ENCODE results near the gene KCNC1. TPM values are rescaled to one million over a fixed set of nuclear protein-coding genes. Genes with fewer than 3 reads are reported as not detected.

KCNC1 gene
- total RNA-seq, 1 donor, result not detected

DNA sequence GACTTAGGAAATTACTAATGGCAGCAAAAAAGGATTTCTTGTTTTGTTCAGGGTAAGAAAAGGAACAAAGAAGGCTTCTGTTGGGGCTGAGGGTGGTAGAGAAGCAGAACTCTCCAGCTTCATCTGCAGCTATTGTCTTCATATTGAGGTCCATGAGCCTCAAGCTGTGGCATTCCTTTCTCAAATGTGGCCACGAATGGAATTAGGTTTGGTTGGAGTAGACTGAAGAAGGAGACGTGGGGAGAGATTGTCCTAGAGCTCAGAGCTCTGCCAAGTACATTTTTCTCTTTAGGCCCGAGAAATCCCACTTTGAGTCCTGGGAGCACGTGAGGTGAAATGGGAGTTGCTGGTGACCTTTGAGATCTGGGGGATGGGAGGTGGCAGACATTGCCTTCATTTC lies 41.0 kb upstream of the KCNC1 start:
- no peak for DNase-seq (ENCODE audit: low read depth)
- no peak overlapping the region for H3K4me3 ChIP-seq (ENCODE audit: low read depth, low read length)
- TF ChIP-seq, protein P1, sequence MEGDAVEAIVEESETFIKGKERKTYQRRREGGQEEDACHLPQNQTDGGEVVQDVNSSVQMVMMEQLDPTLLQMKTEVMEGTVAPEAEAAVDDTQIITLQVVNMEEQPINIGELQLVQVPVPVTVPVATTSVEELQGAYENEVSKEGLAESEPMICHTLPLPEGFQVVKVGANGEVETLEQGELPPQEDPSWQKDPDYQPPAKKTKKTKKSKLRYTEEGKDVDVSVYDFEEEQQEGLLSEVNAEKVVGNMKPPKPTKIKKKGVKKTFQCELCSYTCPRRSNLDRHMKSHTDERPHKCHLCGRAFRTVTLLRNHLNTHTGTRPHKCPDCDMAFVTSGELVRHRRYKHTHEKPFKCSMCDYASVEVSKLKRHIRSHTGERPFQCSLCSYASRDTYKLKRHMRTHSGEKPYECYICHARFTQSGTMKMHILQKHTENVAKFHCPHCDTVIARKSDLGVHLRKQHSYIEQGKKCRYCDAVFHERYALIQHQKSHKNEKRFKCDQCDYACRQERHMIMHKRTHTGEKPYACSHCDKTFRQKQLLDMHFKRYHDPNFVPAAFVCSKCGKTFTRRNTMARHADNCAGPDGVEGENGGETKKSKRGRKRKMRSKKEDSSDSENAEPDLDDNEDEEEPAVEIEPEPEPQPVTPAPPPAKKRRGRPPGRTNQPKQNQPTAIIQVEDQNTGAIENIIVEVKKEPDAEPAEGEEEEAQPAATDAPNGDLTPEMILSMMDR (IDR thresholded peaks at IDR 0.05; ENCODE audit: insufficient read depth, low read depth, low read length), result no peak

DNA sequence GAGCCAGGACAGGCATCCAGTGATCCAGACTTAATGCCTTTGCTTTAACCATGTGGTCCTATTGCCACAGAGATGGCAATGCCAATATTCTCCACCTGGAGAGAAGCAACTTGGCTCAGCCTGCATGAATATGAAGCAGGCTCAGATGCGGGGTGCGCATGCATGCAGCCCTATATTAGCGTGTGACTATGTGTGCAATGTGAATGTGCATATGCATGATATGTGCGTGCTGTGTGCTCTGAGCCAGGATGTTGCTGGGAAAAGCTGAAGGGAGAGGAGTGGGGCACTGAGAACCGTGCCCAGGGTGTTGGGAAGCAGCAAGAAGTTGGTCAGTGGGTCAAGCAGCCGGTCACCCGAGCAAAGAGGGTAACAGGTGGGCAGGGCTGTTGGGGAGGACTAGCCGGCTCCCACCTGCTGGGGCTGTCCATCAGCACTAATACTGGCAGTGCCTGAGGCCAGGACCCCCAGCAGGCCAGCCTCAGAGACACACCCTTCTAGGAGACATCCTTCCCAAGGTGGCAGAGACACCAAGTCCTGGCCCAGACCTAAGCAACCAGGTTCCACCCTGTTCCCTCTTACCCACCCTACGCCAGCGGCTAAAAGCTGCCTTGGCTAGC lies 40.0 kb upstream of the KCNC1 start:
- no peak for DNase-seq (ENCODE audit: low read depth)
- no peak overlapping the region for H3K4me3 ChIP-seq (ENCODE audit: low read depth, low read length)
- TF ChIP-seq, protein P1 (IDR thresholded peaks at IDR 0.05; ENCODE audit: insufficient read depth, low read depth, low read length), result no peak

DNA sequence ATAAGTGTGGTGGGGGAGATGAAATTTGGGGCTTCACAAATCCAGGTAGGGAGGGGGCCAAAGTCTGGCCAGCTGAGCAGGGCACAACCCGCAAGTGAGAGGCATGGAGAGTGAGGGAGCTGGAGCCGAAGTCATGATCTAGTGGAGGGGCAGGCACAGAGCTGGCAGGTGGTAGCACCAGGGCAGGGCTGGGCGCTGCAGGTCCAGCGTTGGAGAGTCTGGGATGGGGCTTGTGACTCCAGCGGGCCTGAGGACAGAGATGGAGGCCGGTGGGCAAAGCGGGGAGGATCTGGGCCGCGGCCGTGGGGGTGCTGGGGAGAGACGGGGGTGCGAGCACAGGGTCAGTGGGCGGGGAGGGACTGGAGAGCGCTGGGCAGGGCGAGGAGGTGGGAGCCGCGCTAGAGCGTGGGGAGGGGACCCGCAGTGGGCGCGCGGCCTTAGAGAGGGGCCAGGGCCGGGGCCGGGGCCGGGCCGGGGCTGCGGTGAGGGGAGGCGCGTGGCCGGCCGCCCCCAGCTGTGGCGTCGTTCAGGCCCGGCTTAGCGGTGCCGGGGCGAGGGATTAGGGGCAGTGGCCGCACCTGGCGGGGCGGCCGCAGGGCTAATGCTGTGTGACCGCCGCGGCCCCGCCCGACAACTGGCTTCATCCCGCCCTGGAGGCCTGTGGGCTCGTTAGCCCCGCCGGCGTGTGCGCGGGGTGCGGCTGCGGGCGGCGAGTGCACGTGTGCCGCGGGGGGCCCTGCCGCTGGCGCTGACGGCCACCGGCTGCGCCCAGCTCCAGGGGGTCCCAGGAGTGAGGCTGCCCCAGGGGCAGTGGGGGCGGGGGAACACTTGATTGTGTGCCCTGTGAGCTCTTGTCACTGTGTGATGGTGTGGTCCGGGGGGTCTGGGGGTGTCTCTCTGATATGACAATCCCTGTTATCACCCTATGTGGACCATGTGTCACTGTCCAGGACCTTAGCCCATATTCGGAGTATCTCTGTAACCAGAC lies 38.8 kb upstream of the KCNC1 start:
- TF ChIP-seq, protein P1 (IDR thresholded peaks at IDR 0.05; ENCODE audit: insufficient read depth, low read depth, low read length), result no peak
- no peak for DNase-seq (ENCODE audit: low read depth)
- H3K4me3 ChIP-seq (ENCODE audit: low read depth, low read length), result no peak overlapping the region

DNA sequence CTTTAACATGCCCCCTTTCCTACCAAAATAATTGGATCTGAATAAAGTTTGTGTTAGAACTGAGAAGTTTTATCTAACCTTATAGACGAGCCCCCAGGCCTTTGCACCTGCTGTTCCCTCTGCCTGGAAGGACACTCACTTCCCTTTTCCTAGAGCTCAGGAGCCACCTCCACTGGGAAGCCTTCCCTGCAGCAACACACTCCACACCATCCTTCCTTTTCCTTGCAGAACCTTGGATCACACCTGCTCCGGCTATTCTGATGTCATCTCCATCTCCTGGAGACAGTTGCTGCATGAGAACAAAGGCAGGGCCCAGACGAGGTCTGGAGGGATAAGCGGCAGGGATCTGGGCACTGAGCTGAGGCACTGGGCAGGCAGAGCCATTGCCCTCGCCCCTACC lies 37.8 kb upstream of the KCNC1 start:
- no peak overlapping the region for H3K4me3 ChIP-seq (ENCODE audit: low read depth, low read length)
- TF ChIP-seq, protein P1 (IDR thresholded peaks at IDR 0.05; ENCODE audit: insufficient read depth, low read depth, low read length), result no peak
- no peak for DNase-seq (ENCODE audit: low read depth)

DNA sequence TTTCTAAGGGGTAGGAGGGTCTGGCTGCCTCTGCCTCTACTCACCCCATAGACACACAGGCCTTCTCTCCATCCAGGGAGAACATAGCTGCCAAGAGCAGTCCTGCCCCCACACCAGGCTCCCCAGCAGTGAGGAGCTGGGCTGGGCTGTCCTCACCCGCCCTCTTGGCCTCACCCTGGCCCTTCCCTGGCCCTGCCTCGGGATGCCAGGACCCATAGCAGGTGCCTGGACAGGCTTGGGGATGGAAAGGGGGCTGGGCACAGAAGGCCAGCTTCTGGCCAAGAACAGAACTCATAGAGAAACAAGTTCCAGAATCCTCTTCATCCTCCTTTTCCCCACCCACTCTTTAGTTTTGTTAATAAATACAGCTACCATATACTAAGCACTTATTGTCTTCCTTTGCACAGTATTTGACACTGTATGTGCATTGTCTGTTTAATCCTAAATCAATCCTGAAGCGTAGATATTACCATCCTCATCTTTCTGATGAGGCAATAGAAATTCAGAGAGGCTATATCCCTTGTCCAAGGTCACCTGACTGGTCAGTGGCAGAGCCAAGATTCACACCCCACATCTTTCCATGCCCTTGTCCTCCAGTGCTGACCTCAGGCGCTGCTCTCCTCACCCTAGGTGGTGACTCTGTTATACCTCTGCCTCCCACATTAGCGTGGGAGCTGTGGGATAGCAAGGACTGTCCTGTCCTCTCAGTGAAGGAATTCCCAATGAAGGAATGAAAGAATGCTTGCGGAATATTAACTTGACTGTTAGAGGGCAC lies 37.2 kb upstream of the KCNC1 start:
- no peak for DNase-seq (ENCODE audit: low read depth)
- TF ChIP-seq, protein P1 (IDR thresholded peaks at IDR 0.05; ENCODE audit: insufficient read depth, low read depth, low read length), result no peak
- H3K4me3 ChIP-seq (ENCODE audit: low read depth, low read length), result no peak overlapping the region
